OCI-LY1 (cell line): ENCODE results near the gene CYP21A2.

Source experiments
- CTCF ChIP-seq: fragments of 200-600 bp; sonication (generic), shearing (Covaris generic); IDR thresholded peaks from 2 replicates; pipeline ENCODE4 v1.5.1; 2017; ENCODE audit warnings: mild to moderate bottlenecking, antibody characterized with exemption, low read length, moderate library complexity, mixed read lengths
- EZH2 ChIP-seq: fragments of 200-600 bp; sonication (generic), shearing (Covaris generic); IDR thresholded peaks from 2 replicates; pipeline ENCODE4 v1.8.0; 2017; ENCODE audit warnings: borderline replicate concordance, mixed run types, mild to moderate bottlenecking, antibody characterized with exemption, low read length, moderate library complexity, mixed read lengths

DNA sequence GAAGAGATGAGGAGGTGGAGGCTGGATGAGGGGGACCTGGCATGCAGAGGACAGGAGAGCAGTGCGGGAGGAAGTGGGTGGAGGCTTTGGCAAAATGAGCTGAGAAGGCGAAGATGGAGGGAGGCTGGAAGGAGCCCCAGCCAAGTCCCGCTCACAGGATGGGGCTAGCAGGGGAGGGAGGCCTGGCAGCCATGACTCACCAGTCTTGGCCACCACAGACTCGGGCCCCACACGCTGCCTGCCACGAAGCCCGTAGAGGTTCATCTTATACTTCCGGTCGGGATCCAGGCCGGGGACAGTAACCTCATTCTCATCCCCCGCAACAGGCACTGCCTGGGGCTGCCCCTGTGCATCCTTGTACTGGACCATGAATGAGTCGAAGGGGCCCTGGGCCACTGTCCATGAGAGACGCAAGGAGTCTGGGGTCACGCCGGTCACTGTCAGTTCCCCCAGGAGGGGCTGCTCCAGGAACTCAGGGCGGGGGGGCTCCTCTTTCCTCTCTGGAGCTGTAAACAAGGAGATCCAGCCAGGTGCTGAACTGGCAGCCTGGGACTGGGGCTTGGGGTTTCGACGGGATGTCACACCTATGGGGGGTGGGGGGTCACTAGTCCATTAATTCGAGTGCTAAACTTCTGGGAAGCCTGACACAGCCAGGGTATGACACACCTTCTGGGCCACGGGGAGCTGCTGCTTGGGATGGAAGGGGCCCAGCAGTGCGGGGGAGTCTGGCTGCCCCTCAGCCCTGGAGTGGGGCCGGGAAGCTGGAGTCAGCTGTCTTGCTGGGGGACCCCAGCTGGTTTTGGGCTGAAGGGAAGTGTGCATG, 43.2 kb downstream of the CYP21A2 start:
- TF ChIP-seq EZH2 (no peak), CTCF (no peak)
